ENCODE measurements around the gene VPS35L.
"Not testable (repeated sequence)": the region's sequence is repeated elsewhere in the genome, so short reads cannot be mapped to it uniquely, and the experiment has no call there.

VPS35L gene

GRCh38 chr16:19525385-19525723 lies 30.1 kb upstream of the VPS35L start:
- CTCF ChIA-PET = interaction anchor here (0.6 to 1.7 kb wide), 3 partner anchors 28 to 405 kb away, joined by 3 to 11 read pairs (median 4); partner anchors contain the start of gene VPS35L
- no peak for DNase-seq (ENCODE audit: low read depth, low spot score)
- POLR2A ChIA-PET = no interaction called here
- peak overlapping the region; percentile 100 for H3K4me3 ChIP-seq (ENCODE audit: low read depth, low read length)
- no peak for TF ChIP-seq CTCF (IDR thresholded peaks at IDR 0.05; ENCODE audit: insufficient read depth, low read length, missing control alignments)

GRCh38 chr16:19527161-19527560 lies 28.3 kb upstream of the VPS35L start:
- no peak overlapping the region for H3K4me3 ChIP-seq (ENCODE audit: low read depth, low read length)
- TF ChIP-seq CTCF (IDR thresholded peaks at IDR 0.05; ENCODE audit: insufficient read depth, low read length, missing control alignments) = no peak
- DNase-seq (ENCODE audit: low read depth, low spot score) = no peak
- ChIA-PET POLR2A (no interaction called here), CTCF (no interaction called here)

- no peak overlapping the region for H3K4me3 ChIP-seq (ENCODE audit: low read depth, low read length)
- CTCF ChIA-PET = interaction anchor here (0.8 to 1.2 kb wide), 2 partner anchors 25 to 26 kb away, joined by 3 to 5 read pairs; no protein-coding TSS in a partner anchor
- no peak for DNase-seq (ENCODE audit: low read depth, low spot score)
- no peak for TF ChIP-seq CTCF (IDR thresholded peaks at IDR 0.05; ENCODE audit: insufficient read depth, low read length, missing control alignments)
- POLR2A ChIA-PET = no interaction called here
These were observed 26.8 kb upstream of the VPS35L start for GRCh38 chr16:19528666-19529065.

- no peak overlapping the region for H3K4me3 ChIP-seq (ENCODE audit: low read depth, low read length)
- DNase-seq (ENCODE audit: low read depth, low spot score) = no peak
- POLR2A ChIA-PET = no interaction called here
- CTCF ChIA-PET = interaction anchor here (1.0 kb wide), 1 partner anchor 14 kb away, joined by 3 read pairs; no protein-coding TSS in a partner anchor
- TF ChIP-seq CTCF (IDR thresholded peaks at IDR 0.05; ENCODE audit: insufficient read depth, low read length, missing control alignments) = no peak
These were observed 22.9 kb upstream of the VPS35L start for GRCh38 chr16:19532601-19533000.

GRCh38 chr16:19540241-19540970 lies 15.1 kb upstream of the VPS35L start:
- DNase-seq (ENCODE audit: low read depth, low spot score) = no peak
- no peak for TF ChIP-seq CTCF (IDR thresholded peaks at IDR 0.05; ENCODE audit: insufficient read depth, low read length, missing control alignments)
- CTCF ChIA-PET = interaction anchor here (0.7 to 1.8 kb wide), 2 partner anchors 9 to 15 kb away, joined by 3 to 12 read pairs; partner anchors contain the start of gene VPS35L
- POLR2A ChIA-PET = no interaction called here
- H3K4me3 ChIP-seq (ENCODE audit: low read depth, low read length) = no peak overlapping the region

- no peak for DNase-seq (ENCODE audit: low read depth, low spot score)
- no peak overlapping the region for H3K4me3 ChIP-seq (ENCODE audit: low read depth, low read length)
- TF ChIP-seq CTCF (IDR thresholded peaks at IDR 0.05; ENCODE audit: insufficient read depth, low read length, missing control alignments) = no peak
- ChIA-PET CTCF (interaction anchor here (0.7 to 2.0 kb wide), 3 partner anchors 11 to 42 kb away, joined by 3 to 9 read pairs (median 7); partner anchors contain the start of gene VPS35L), POLR2A (no interaction called here)
These were observed 13.2 kb upstream of the VPS35L start for GRCh38 chr16:19542138-19542821.

- H3K4me3 ChIP-seq (ENCODE audit: low read depth, low read length); DNase-seq (ENCODE audit: low read depth, low spot score); POLR2A ChIA-PET: not testable (repeated sequence)
- CTCF ChIA-PET = interaction anchor here (0.7 to 2.0 kb wide), 4 partner anchors 10 to 40 kb away, joined by 3 to 9 read pairs (median 5); partner anchors contain the start of gene VPS35L
These were observed 12.1 kb upstream of the VPS35L start for GRCh38 chr16:19543278-19543996.
